Stomach (tissue), 9 donors: ENCODE results near the gene SHISA3. TPM values are rescaled to one million over a fixed set of nuclear protein-coding genes. Genes with fewer than 3 reads are reported as not detected.

Experiments used
- DNase-seq, 2 donors: peaks; one replicate each; pipeline versions ENCODE4 v3.0.0 to v3.0.0-alpha.2; 2013 to 2019
- H3K27ac ChIP-seq, 5 donors: fragments of 200-600 bp in 4 of 5; sonication (generic) in 4 of 5; one replicate each; pipeline ENCODE4 v1.5.1; 2013 to 2019; ENCODE audit warnings: mild to moderate bottlenecking in 1 of 5, moderate library complexity in 1 of 5
- H3K27me3 ChIP-seq, 3 donors: fragments of 200-600 bp; sonication (generic); one replicate each; pipeline ENCODE4 v1.5.1; 2017 to 2019; ENCODE audit warnings: mixed run types in 1 of 3
- H3K36me3 ChIP-seq, 4 donors: fragments of 200-600 bp; sonication (generic); 1 replicate in 3 of 4; 2 replicates in 1 of 4; pipeline ENCODE4 v1.5.1; 2016 to 2019
- H3K4me1 ChIP-seq, 4 donors: fragments of 200-600 bp; sonication (generic); one replicate each; pipeline ENCODE4 v1.5.1; 2016 to 2019
- H3K4me3 ChIP-seq, 4 donors: fragments of 200-600 bp; sonication (generic) in 3 of 4; one replicate each; pipeline ENCODE4 v1.5.1; 2016 to 2019; ENCODE audit warnings: mild to moderate bottlenecking in 1 of 4
- H3K9me3 ChIP-seq, 4 donors: fragments of 200-600 bp; sonication (generic); one replicate each; pipeline ENCODE4 v1.5.1; 2016 to 2019
- EP300 ChIP-seq: sonication (generic); formaldehyde crosslinking; IDR thresholded peaks from one replicate; pipeline ENCODE4 v1.6.1; 2017; ENCODE audit warnings: antibody characterized with exemption
- POLR2A ChIP-seq, 4 donors: fragments of 450-650 bp; IDR thresholded peaks; one replicate each; pipeline ENCODE4 v1.6.1; 2016; ENCODE audit warnings: antibody characterized with exemption in 4 of 4, control low read depth in 2 of 4, mild to moderate bottlenecking in 1 of 4, moderate library complexity in 1 of 4
- POLR2AphosphoS5 ChIP-seq, 3 donors: sonication (generic); formaldehyde crosslinking; IDR thresholded peaks; one replicate each; pipeline ENCODE4 v1.6.1; 2016; ENCODE audit warnings: antibody characterized with exemption in 3 of 3
- WGBS, 5 donors: extraction: QIAGEN DNeasy Blood & Tissue Kit in 3 of 5; methylation state at CpG; one replicate each; pipeline versions ENCODE4 v1.1.5 to v1.1.7; 2013 to 2018; 5-methylcytosine and 5-hydroxymethylcytosine counted together
- intact Hi-C: fragments of 100-400 bp; cut with DNase I; formaldehyde crosslinking; loops from one replicate; pipeline ENCODE4 v1.15.1; 2023; ENCODE audit warnings: low total_unique reads
- polyA plus RNA-seq, 3 donors: library from polyadenylated mRNA; stranded (reverse); fragments of 200-250 nt; gene quantifications; one replicate each; pipeline ENCODE4 v1.2.3, GENCODE V29; 2013
- total RNA-seq, 5 donors: library from RNA; depleted of rRNA; stranded (reverse); fragments of >200 nt; gene quantifications; one replicate each; pipeline versions ENCODE4 v1.1.0 to v1.2.3, GENCODE V29; 2014 to 2016
- TF ChIP-seq, protein P1 (sequence below), 7 experiments: fragments of 450-650 bp in 4 of 7; fragments of 200-600 bp in 3 of 7; sonication (generic) in 3 of 7; IDR thresholded peaks; one replicate each; pipeline ENCODE4 v1.5.1; 2016 to 2019; ENCODE audit warnings: antibody characterized with exemption in 7 of 7, control low read depth in 2 of 7, mild to moderate bottlenecking in 1 of 7
- donor health status: healthy with polysubstance abuse.
- donor health status: Bipolar disorder and iron deficiency.
- donor health status: healthy.

The SHISA3 gene
- total and polyA plus RNA-seq, 8 donors = 0.44 to 8.4 (median 1.7) TPM; not detected in 1

GRCh38 chr4:42411803-42412202, 14.5 kb downstream of the SHISA3 start:
- Histone ChIP-seq H3K36me3 (peaks cover 0 to 31% (median 22%) of the 10 kb centered on the region in 4 donors), H3K27ac (no peak overlapping the region), H3K27me3 (no peaks in the 10 kb centered on the region), H3K4me3 (no peak overlapping the region), H3K4me1 (no peaks in the 10 kb centered on the region), H3K9me3 (no peaks in the 10 kb centered on the region)
- WGBS, 5 donors = 77 to 92% (median 84%) methylated on average over 4 of the region's 4 CpGs
- intact Hi-C loops = no loop called here
- no peak for DNase-seq
- TF ChIP-seq, protein P1, sequence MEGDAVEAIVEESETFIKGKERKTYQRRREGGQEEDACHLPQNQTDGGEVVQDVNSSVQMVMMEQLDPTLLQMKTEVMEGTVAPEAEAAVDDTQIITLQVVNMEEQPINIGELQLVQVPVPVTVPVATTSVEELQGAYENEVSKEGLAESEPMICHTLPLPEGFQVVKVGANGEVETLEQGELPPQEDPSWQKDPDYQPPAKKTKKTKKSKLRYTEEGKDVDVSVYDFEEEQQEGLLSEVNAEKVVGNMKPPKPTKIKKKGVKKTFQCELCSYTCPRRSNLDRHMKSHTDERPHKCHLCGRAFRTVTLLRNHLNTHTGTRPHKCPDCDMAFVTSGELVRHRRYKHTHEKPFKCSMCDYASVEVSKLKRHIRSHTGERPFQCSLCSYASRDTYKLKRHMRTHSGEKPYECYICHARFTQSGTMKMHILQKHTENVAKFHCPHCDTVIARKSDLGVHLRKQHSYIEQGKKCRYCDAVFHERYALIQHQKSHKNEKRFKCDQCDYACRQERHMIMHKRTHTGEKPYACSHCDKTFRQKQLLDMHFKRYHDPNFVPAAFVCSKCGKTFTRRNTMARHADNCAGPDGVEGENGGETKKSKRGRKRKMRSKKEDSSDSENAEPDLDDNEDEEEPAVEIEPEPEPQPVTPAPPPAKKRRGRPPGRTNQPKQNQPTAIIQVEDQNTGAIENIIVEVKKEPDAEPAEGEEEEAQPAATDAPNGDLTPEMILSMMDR (IDR thresholded peaks at IDR 0.05) = no peak
- no peak for TF ChIP-seq POLR2A (IDR thresholded peaks at IDR 0.05)
- no peak for TF ChIP-seq POLR2AphosphoS5 (IDR thresholded peaks at IDR 0.05)
- no peak for TF ChIP-seq EP300

DNA sequence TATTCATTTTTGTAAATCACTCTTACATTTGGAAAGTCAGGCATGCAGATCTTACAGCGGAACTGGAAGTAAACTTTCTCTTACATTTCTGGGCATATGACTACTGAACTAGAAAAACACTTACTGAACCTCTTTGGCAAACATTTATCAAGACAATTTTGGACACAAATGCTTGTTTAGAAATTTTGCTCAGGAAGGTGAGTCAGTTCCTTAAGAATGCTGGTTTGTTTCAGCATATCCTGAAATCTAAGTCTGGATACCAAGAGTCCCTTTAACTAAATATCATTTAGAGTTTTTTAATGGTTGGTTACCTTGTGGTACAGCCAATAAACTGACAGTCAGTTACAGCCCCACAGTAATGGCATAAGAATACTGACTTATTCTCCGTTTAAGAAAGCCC, 15.0 kb downstream of the SHISA3 start:
- no peaks in the 10 kb centered on the region for H3K4me1 ChIP-seq
- peaks cover 0 to 31% (median 22%) of the 10 kb centered on the region in 4 donors for H3K36me3 ChIP-seq
- H3K27me3 ChIP-seq = no peaks in the 10 kb centered on the region
- no peak for DNase-seq
- 55 to 63% (median 59%) methylated on average over 2 of the region's 2 CpGs for WGBS, 5 donors
- H3K4me3 ChIP-seq = no peak overlapping the region
- TF ChIP-seq EP300 (no peak), POLR2AphosphoS5 (IDR thresholded peaks at IDR 0.05) (no peak), POLR2A (IDR thresholded peaks at IDR 0.05) (no peak)
- TF ChIP-seq, protein P1 (IDR thresholded peaks at IDR 0.05) = no peak
- no peaks in the 10 kb centered on the region for H3K9me3 ChIP-seq
- intact Hi-C loops = no loop called here
- H3K27ac ChIP-seq = no peak overlapping the region

DNA sequence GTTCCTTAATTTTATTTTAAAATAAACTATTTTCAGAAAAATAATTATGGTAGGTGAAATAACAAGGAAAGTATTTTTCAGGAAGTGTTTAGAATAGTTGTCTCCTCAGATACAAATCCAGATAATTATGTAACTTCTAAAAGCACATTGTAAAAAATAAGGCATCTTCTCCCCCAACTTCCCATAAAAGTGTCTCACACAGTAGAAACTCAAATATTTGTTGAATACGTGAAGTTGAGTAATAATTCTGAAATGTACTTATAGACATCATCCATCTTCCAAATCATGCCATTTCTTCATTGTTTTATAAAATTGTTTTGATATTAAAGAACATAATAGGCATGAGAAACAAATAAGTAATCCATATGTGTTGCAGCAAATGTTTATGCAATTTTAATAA, 18.0 kb downstream of the SHISA3 start:
- no peaks in the 10 kb centered on the region for H3K4me1 ChIP-seq
- H3K4me3 ChIP-seq = no peak overlapping the region
- WGBS, 5 donors = 55 to 90% (median 82%) methylated on average over 1 of the region's 1 CpG
- intact Hi-C loops = no loop called here
- TF ChIP-seq POLR2AphosphoS5 (IDR thresholded peaks at IDR 0.05) = no peak
- TF ChIP-seq POLR2A (IDR thresholded peaks at IDR 0.05) = no peak
- TF ChIP-seq EP300 = no peak
- H3K27me3 ChIP-seq = no peaks in the 10 kb centered on the region
- no peak overlapping the region for H3K27ac ChIP-seq
- no peak for DNase-seq
- no peaks in the 10 kb centered on the region for H3K9me3 ChIP-seq
- H3K36me3 ChIP-seq = peaks cover 0 to 39% (median 33%) of the 10 kb centered on the region in 4 donors

DNA sequence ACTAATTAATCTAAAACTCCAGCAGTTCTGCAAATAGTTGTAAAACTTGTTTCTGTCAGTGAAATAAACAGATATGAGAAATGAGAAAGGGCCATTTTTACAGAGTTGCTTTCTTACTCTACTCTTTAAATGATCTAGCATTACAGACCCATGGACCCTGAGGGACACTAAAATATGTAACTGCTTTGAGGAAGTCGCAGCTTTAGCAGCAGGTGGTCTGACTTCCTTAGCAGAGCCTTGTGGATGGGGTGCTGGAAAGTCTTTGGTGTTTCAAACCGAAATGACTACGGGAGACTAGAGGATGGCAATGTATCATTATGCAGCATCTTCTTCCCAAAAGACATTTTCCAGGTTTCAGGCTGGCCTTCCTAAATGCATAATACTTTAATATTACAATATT, 18.7 kb downstream of the SHISA3 start:
- WGBS, 5 donors = 65 to 74% (median 72%) methylated on average over 3 of the region's 3 CpGs
- no peaks in the 10 kb centered on the region for H3K4me1 ChIP-seq
- TF ChIP-seq POLR2AphosphoS5 (IDR thresholded peaks at IDR 0.05) (no peak), POLR2A (IDR thresholded peaks at IDR 0.05) (no peak), EP300 (no peak)
- TF ChIP-seq, protein P1 (IDR thresholded peaks at IDR 0.05) = no peak
- H3K4me3 ChIP-seq = no peak overlapping the region
- no peak for DNase-seq
- peaks cover 0 to 46% (median 41%) of the 10 kb centered on the region in 4 donors for H3K36me3 ChIP-seq
- no peaks in the 10 kb centered on the region for H3K9me3 ChIP-seq
- intact Hi-C loops = no loop called here
- H3K27ac ChIP-seq = no peak overlapping the region
- no peaks in the 10 kb centered on the region for H3K27me3 ChIP-seq

- H3K9me3 ChIP-seq = no peaks in the 10 kb centered on the region
- H3K4me3 ChIP-seq = no peak overlapping the region
- WGBS, 5 donors = 89 to 95% (median 94%) methylated on average over 3 of the region's 3 CpGs
- H3K36me3 ChIP-seq = peaks cover 0 to 53% (median 49%) of the 10 kb centered on the region in 4 donors
- intact Hi-C loops = no loop called here
- TF ChIP-seq POLR2AphosphoS5 (IDR thresholded peaks at IDR 0.05) = no peak
- TF ChIP-seq EP300 = no peak
- TF ChIP-seq, protein P1 (IDR thresholded peaks at IDR 0.05) = no peak
- no peak for TF ChIP-seq POLR2A (IDR thresholded peaks at IDR 0.05)
- no peaks in the 10 kb centered on the region for H3K4me1 ChIP-seq
- DNase-seq = no peak
- no peak overlapping the region for H3K27ac ChIP-seq
- no peaks in the 10 kb centered on the region for H3K27me3 ChIP-seq
These were observed 20.3 kb downstream of the SHISA3 start for GRCh38 chr4:42417550-42417949.
